Measurements from ENCODE around the gene CNIH1. TPM values are rescaled to one million over a fixed set of nuclear protein-coding genes. Genes with fewer than 3 reads are reported as not detected.
A peak's percentile ranks its signal among the peaks of the same experiment; 100 is the strongest.

The CNIH1 gene
- total RNA-seq, 1 donor from 2014 or later = 140 TPM

- Mint-ChIP-seq H3K27ac (ENCODE audit: unreplicated experiment) (no peak overlapping the region), H3K9me3 (ENCODE audit: low read depth) (no peaks in the 10 kb centered on the region), H3K4me1 (ENCODE audit: low read depth) (peaks cover 7% of the 10 kb centered on the region), H3K4me3 (ENCODE audit: unreplicated experiment) (no peak overlapping the region), H3K27me3 (ENCODE audit: low read depth) (no peaks in the 10 kb centered on the region), H3K36me3 (ENCODE audit: low read depth) (peaks cover 20% of the 10 kb centered on the region)
- DNase-seq (ENCODE audit: low spot score) = no peak
- TF ChIP-seq, protein P1, sequence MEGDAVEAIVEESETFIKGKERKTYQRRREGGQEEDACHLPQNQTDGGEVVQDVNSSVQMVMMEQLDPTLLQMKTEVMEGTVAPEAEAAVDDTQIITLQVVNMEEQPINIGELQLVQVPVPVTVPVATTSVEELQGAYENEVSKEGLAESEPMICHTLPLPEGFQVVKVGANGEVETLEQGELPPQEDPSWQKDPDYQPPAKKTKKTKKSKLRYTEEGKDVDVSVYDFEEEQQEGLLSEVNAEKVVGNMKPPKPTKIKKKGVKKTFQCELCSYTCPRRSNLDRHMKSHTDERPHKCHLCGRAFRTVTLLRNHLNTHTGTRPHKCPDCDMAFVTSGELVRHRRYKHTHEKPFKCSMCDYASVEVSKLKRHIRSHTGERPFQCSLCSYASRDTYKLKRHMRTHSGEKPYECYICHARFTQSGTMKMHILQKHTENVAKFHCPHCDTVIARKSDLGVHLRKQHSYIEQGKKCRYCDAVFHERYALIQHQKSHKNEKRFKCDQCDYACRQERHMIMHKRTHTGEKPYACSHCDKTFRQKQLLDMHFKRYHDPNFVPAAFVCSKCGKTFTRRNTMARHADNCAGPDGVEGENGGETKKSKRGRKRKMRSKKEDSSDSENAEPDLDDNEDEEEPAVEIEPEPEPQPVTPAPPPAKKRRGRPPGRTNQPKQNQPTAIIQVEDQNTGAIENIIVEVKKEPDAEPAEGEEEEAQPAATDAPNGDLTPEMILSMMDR (IDR thresholded peaks at IDR 0.05) = no peak
Measured at GRCh38 chr14:54425537-54426274, 15.5 kb downstream of the CNIH1 start.

GRCh38 chr14:54425068-54425467, 16.1 kb downstream of the CNIH1 start:
- TF ChIP-seq, protein P1 (IDR thresholded peaks at IDR 0.05) = no peak
- Mint-ChIP-seq H3K4me3 (ENCODE audit: unreplicated experiment) (no peak overlapping the region), H3K27me3 (ENCODE audit: low read depth) (no peaks in the 10 kb centered on the region), H3K9me3 (ENCODE audit: low read depth) (no peaks in the 10 kb centered on the region), H3K27ac (ENCODE audit: unreplicated experiment) (no peak overlapping the region), H3K4me1 (ENCODE audit: low read depth) (peaks cover 11% of the 10 kb centered on the region), H3K36me3 (ENCODE audit: low read depth) (peaks cover 20% of the 10 kb centered on the region)
- DNase-seq (ENCODE audit: low spot score) = no peak

GRCh38 chr14:54424479-54424901, 16.7 kb downstream of the CNIH1 start:
- no peaks in the 10 kb centered on the region for H3K9me3 Mint-ChIP-seq (ENCODE audit: low read depth)
- no peaks in the 10 kb centered on the region for H3K27me3 Mint-ChIP-seq (ENCODE audit: low read depth)
- no peak for DNase-seq (ENCODE audit: low spot score)
- H3K27ac Mint-ChIP-seq (ENCODE audit: unreplicated experiment) = no peak overlapping the region
- TF ChIP-seq, protein P1 (IDR thresholded peaks at IDR 0.05) = no peak
- no peak overlapping the region for H3K4me3 Mint-ChIP-seq (ENCODE audit: unreplicated experiment)
- H3K4me1 Mint-ChIP-seq (ENCODE audit: low read depth) = peaks cover 11% of the 10 kb centered on the region
- peaks cover 15% of the 10 kb centered on the region for H3K36me3 Mint-ChIP-seq (ENCODE audit: low read depth)

GRCh38 chr14:54423991-54424390, 17.2 kb downstream of the CNIH1 start:
- peaks cover 13% of the 10 kb centered on the region for H3K36me3 Mint-ChIP-seq (ENCODE audit: low read depth)
- H3K4me3 Mint-ChIP-seq (ENCODE audit: unreplicated experiment) = no peak overlapping the region
- DNase-seq (ENCODE audit: low spot score) = no peak
- H3K9me3 Mint-ChIP-seq (ENCODE audit: low read depth) = no peaks in the 10 kb centered on the region
- H3K27ac Mint-ChIP-seq (ENCODE audit: unreplicated experiment) = no peak overlapping the region
- TF ChIP-seq, protein P1 (IDR thresholded peaks at IDR 0.05) = no peak
- H3K4me1 Mint-ChIP-seq (ENCODE audit: low read depth) = peaks cover 11% of the 10 kb centered on the region
- no peaks in the 10 kb centered on the region for H3K27me3 Mint-ChIP-seq (ENCODE audit: low read depth)

- no peaks in the 10 kb centered on the region for H3K36me3 Mint-ChIP-seq (ENCODE audit: low read depth)
- TF ChIP-seq, protein P1 (IDR thresholded peaks at IDR 0.05) = peak; percentile 84
- no peaks in the 10 kb centered on the region for H3K9me3 Mint-ChIP-seq (ENCODE audit: low read depth)
- no peaks in the 10 kb centered on the region for H3K27me3 Mint-ChIP-seq (ENCODE audit: low read depth)
- no peak for DNase-seq (ENCODE audit: low spot score)
- H3K4me3 Mint-ChIP-seq (ENCODE audit: unreplicated experiment) = no peak overlapping the region
- peak overlapping the region; percentile 69 for H3K27ac Mint-ChIP-seq (ENCODE audit: unreplicated experiment)
- H3K4me1 Mint-ChIP-seq (ENCODE audit: low read depth) = peaks cover 11% of the 10 kb centered on the region
Measured at GRCh38 chr14:54420478-54421142, 20.6 kb downstream of the CNIH1 start.
